Adrenal gland (tissue), 12 donors: ENCODE data around the gene FGF14. TPM values are rescaled to one million over a fixed set of nuclear protein-coding genes. Genes with fewer than 3 reads are reported as not detected.

Experiments
- DNase-seq, 7 donors: peaks; one replicate each; pipeline ENCODE4 v3.0.0-alpha.2; 2019 to 2020
- H3K27ac ChIP-seq, 5 donors: fragments of 200-600 bp; sonication (generic) in 4 of 5; 1 replicate in 3 of 5; 2 replicates in 2 of 5; pipeline versions ENCODE4 v1.5.1 to v1.8.0; 2016 to 2020; ENCODE audit warnings: mild to moderate bottlenecking in 1 of 5
- H3K27me3 ChIP-seq: fragments of 200-600 bp; 2 replicates; pipeline ENCODE4 v1.8.0; 2021
- H3K36me3 ChIP-seq, 2 donors: fragments of 200-600 bp; replicated peaks in 1 of 2; 1 replicate in 1 of 2; 2 replicates in 1 of 2; pipeline versions ENCODE4 v1.5.1 to v1.8.0; 2018 to 2022
- H3K4me1 ChIP-seq, 2 donors: fragments of 200-600 bp; replicated peaks in 1 of 2; 1 replicate in 1 of 2; 2 replicates in 1 of 2; pipeline versions ENCODE4 v1.5.1 to v1.8.0; 2018 to 2021
- H3K4me3 ChIP-seq, 4 donors: fragments of 200-600 bp; sonication (generic) in 3 of 4; one replicate each; pipeline ENCODE4 v1.5.1; 2016 to 2018
- H3K9me3 ChIP-seq, 3 donors: fragments of 200-600 bp; sonication (generic) in 1 of 3; replicated peaks in 1 of 3; 1 replicate in 2 of 3; 2 replicates in 1 of 3; pipeline versions ENCODE4 v1.5.1 to v1.8.0; 2016 to 2021
- CTCF ChIP-seq, 6 experiments: fragments of 450-650 bp in 4 of 6; fragments of 200-600 bp in 2 of 6; sonication (generic) in 1 of 6; IDR thresholded peaks; 1 replicate in 5 of 6; 2 replicates in 1 of 6; pipeline versions ENCODE4 v1.5.1 to v1.8.0; 2016 to 2021; ENCODE audit warnings: antibody characterized with exemption in 6 of 6, mild to moderate bottlenecking in 2 of 6, moderate library complexity in 1 of 6
- POLR2A ChIP-seq, 2 donors: fragments of 450-650 bp; IDR thresholded peaks; one replicate each; pipeline ENCODE4 v1.6.1; 2017; ENCODE audit warnings: antibody characterized with exemption in 2 of 2, mild to moderate bottlenecking in 2 of 2, moderate library complexity in 1 of 2
- WGBS, 4 donors: extraction: QIAGEN DNeasy Blood & Tissue Kit in 2 of 4; methylation state at CpG; one replicate each; pipeline versions ENCODE4 v1.1.5 to v1.1.7; 2013 to 2017; 5-methylcytosine and 5-hydroxymethylcytosine counted together
- intact Hi-C, 2 donors: fragments of 100-400 bp; cut with DNase I; formaldehyde crosslinking; loops; one replicate each; pipeline versions ENCODE4 v1.14.1 to v1.15.0; 2022 to 2023
- polyA plus RNA-seq, 3 donors: library from polyadenylated mRNA; stranded (reverse); fragments of 200-250 nt in 2 of 3; fragments of 350-450 nt in 1 of 3; fragmentation: Illumina TruSeq in 1 of 3; extraction: RNeasy Lipid Tissue Mini Kit (QIAGEN cat#74804) in 1 of 3; gene quantifications; one replicate each; pipeline ENCODE4 v1.2.3, GENCODE V29; 2013 to 2014
- total RNA-seq, 9 donors: library from RNA; depleted of rRNA in 4 of 9; stranded (reverse); fragments of >200 nt in 4 of 9; fragments of 120-200 nt in 1 of 9; fragmentation: NEBNext Ultra II Directional in 1 of 9; extraction: Animal tissue kit (Norgen Biotek cat#: 25700) in 1 of 9; gene quantifications; one replicate each; pipeline versions ENCODE4 v1.1.0 to v1.2.4, GENCODE V29; 2013 to 2023
- donor health status: healthy with polysubstance abuse.
- donor health status: Bipolar disorder and iron deficiency.
- donor health status: DM: yes; HTN: yes; CAD: no.
- donor health status: DM: no; HTN: no; CAD: no.
- donor health status: DM: no; HTN: no; CAD: no.
- donor health status: DM: yes; HTN: yes; CAD: no.

FGF14 gene
- total and polyA plus RNA-seq, 12 donors = 0.32 to 9.3 (median 2.8) TPM; not detected in 2

DNA sequence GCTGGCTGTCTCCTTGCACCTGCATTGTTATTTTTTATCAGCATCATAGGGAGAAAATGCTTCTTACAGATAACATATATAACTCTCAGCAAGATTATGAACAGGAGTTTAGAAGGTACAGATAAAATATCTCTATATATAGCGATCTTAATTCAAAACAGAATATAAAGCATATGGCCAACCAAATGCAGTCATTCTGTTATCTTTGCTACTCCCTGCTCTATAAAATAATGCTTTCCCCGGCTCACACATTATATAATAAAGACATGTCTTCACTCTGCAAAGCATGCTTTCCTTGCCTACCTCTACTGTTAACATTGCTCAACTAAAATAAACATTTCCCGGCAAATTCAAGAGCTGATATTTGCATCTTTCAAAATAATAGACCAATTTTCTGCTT is 161.7 kb downstream of the FGF14 start:
- H3K9me3 ChIP-seq = no peaks in the 10 kb centered on the region
- H3K36me3 ChIP-seq = no peaks in the 10 kb centered on the region
- no peak overlapping the region for H3K27ac ChIP-seq
- DNase-seq = no peak
- no peaks in the 10 kb centered on the region for H3K27me3 ChIP-seq
- no peak overlapping the region for H3K4me3 ChIP-seq
- 53 to 79% (median 68%) methylated on average over 3 of the region's 3 CpGs for WGBS, 4 donors
- H3K4me1 ChIP-seq = no peaks in the 10 kb centered on the region
- TF ChIP-seq POLR2A (IDR thresholded peaks at IDR 0.05) (no peak), CTCF (IDR thresholded peaks at IDR 0.05) (no peak)
- intact Hi-C loops = no loop called here

DNA sequence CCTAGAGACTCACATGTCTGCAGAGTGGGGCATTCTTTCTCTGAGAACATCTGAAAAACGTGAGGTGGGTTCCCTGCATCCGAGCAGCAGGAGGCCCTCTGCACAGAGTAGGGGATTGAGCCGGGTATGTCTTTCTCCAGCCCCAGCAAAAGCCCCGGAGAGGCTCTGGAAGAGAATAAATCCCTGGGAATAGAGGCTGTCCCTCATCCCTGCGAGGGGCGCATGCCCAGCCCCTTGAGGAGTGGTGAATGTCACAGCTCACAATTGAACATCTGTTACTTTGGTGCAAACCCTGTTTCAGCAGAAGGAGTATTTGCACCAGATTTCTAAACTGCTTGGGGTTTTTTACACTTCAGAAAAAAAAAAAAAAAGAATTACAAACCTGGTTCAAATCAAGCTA is 164.6 kb downstream of the FGF14 start:
- H3K4me3 ChIP-seq = no peak overlapping the region
- intact Hi-C loops = no loop called here
- no peaks in the 10 kb centered on the region for H3K27me3 ChIP-seq
- H3K36me3 ChIP-seq = no peaks in the 10 kb centered on the region
- H3K27ac ChIP-seq = no peak overlapping the region
- DNase-seq = no peak
- no peak for TF ChIP-seq CTCF (IDR thresholded peaks at IDR 0.05)
- TF ChIP-seq POLR2A (IDR thresholded peaks at IDR 0.05) = no peak
- 50 to 62% (median 52%) methylated on average over 6 of the region's 6 CpGs for WGBS, 4 donors
- H3K9me3 ChIP-seq = no peaks in the 10 kb centered on the region
- no peaks in the 10 kb centered on the region for H3K4me1 ChIP-seq

DNA sequence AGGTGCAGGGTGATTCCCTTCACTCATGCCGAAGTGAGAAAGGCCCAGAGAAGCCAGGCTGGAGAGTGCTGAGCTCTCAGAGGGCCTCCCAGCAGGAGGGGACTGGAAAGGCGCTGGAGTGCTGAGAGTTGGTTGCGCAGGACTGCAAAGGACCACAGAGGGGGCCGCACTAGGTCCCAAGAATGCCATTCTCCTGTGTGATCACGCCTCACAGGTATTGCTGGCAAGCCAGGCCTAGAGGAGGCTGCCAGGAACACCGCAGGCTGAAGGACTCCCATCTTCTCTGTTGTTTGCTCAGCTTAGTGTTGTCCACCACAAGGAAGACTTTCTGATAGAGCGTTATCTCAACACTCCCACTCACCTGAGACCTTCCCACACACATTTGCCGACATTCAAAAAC is 165.0 kb downstream of the FGF14 start:
- no peaks in the 10 kb centered on the region for H3K9me3 ChIP-seq
- WGBS, 4 donors = 64 to 81% (median 76%) methylated on average over 8 of the region's 8 CpGs
- no peaks in the 10 kb centered on the region for H3K36me3 ChIP-seq
- no peak overlapping the region for H3K4me3 ChIP-seq
- DNase-seq = no peak
- H3K27ac ChIP-seq = no peak overlapping the region
- intact Hi-C loops = no loop called here
- H3K4me1 ChIP-seq = no peaks in the 10 kb centered on the region
- no peaks in the 10 kb centered on the region for H3K27me3 ChIP-seq
- no peak for TF ChIP-seq CTCF (IDR thresholded peaks at IDR 0.05)
- TF ChIP-seq POLR2A (IDR thresholded peaks at IDR 0.05) = no peak

- Histone ChIP-seq H3K4me3 (no peak overlapping the region), H3K27me3 (no peaks in the 10 kb centered on the region), H3K27ac (no peak overlapping the region), H3K9me3 (no peaks in the 10 kb centered on the region), H3K4me1 (no peaks in the 10 kb centered on the region), H3K36me3 (no peaks in the 10 kb centered on the region)
- 52 to 67% (median 56%) methylated on average over 7 of the region's 7 CpGs for WGBS, 4 donors
- intact Hi-C loops = no loop called here
- DNase-seq = no peak
- no peak for TF ChIP-seq POLR2A (IDR thresholded peaks at IDR 0.05)
- no peak for TF ChIP-seq CTCF (IDR thresholded peaks at IDR 0.05)
These were observed 165.5 kb downstream of the FGF14 start for GRCh38 chr13:102236341-102236740.
